HG03097 (cell line): ENCODE measurements around the gene MTRFR.

Source experiments
- ATAC-seq: cut with Tn5 transposase; IDR thresholded peaks from one replicate; pipeline ENCODE4 v1.9.1; 2021; ENCODE audit not compliant: unreplicated experiment, low FRiP score

MTRFR gene

DNA sequence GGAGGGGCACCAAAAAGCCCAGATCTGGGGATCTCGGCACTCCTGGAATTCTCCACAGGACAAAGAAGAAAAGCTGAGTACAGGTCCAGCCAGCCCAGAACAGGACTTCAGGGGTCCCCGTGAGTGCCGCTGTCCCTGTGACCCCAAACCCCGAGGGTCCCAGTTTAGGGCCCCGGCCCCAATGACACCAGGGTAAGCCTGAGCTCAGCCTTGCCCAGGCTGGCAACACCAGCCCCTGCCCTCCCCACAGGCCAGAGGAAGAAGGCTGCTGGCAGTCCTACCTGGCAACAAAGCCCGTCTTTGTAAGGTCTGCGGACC is 36.6 kb downstream of the MTRFR start:
- no peak for ATAC-seq

DNA sequence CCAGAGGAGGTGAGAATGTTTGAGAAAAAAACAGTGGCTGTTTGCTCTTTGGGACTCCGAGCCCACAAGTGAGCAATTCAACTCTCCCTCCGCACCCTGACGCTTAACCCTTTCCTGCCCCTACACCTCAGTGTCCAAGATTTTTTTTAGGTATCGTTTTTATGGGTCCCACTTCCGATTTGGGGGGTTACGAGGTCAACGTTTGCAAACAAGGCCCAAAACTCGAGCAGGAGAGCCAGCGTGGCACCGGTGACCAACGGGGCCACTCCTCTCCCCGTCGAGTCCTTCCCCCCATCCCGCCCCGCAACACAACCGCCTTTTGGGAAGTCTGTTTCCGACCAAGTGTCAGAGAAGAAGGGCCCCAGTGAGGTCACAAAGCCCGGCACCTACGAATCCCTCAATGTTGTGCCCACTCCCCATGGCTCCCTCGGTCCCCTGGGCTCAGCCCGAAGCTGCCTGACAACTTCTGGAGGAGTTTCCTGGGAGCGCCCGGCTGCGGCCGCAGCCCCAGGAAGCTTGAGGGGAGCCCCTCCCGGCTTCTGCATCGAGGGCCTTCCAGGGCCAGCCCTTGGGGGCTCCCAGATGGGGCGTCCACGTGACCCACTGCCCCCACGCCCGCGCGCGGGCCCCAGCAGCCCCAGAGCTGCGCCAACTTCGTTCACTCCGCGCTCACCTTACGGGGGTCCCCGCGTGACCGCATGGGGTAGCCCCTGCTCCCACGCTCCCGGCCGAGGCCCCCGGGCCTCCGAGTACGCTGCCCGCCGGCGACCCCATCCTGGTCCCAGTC is 37.2 kb downstream of the MTRFR start:
- ATAC-seq, result no peak

DNA sequence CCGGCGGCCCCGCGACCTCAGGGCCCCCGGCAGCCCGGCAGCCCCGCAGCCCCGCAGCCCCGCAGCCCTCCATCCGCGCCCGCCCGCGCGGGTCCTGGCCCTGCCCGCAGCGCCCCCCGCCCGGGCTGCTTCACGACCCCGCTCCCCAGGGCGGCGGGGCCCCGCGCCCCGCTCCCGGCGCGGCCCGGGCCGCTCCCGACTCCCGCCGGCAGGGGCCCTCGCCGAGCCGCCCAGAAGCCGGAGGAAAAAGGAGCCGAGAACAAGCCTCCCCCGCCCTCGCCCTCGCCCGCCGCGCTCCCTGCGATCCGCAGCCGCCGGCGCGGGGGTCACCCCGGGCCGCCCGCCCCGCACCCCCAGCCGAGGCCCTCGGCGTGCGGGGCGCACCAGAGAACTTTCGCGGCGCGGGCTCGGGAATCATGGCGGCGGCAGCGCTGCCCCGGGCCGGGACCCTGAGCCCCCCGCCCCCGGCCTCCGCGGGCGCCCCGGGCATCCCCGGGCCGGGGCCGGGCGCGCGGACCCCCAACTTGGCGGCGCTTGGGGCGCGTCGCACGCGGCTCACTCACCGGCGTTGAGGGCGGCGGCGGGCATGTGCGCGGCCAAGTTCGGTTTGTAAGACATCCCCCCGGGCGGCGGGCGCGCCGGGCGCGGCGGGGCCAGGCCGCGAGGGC is 37.9 kb downstream of the MTRFR start:
- no peak for ATAC-seq

DNA sequence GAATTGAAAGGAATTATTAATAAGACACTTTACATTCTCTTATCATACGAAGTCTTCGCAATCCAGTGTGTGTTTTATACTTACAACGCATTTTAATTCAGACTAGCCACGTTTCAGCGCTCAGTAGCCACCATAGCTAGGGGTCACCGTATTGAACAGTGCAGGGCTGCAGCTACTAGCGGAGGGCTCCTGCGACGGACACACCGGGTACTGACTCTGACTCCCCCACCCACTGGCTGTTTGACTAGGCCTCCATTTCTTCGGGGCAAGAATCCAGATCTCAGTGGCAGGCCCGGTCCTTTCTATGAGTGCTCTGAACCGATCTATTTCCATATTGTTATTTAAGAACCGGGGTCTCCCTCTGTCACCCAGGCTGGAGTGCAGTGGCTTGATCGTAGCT is 39.9 kb downstream of the MTRFR start:
- no peak for ATAC-seq

DNA sequence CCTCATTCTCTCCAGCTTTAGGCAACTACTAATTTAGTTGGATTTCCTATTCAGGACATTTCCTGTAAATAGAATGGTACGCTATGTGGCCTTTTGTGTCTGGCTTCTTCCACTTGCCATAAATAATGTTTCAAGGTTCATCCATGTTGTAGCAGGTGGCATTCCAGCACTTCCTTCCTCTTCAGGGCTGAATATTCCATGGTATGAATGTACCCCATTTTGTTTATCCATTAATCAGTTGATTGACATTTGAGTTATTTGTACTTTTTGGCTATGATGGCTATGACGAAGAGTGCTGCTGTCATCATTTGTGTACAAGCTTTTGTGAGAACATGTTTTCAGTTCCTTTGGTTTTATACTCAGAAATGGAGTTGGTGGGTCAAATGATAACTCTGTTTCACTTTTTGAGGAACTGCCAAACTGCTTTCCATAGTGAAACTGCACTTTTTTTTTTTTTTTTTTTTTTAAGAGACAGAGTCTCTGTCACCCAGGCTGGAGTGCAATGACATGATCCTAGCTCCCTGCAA is 44.9 kb downstream of the MTRFR start:
- peak; percentile 83 for ATAC-seq

DNA sequence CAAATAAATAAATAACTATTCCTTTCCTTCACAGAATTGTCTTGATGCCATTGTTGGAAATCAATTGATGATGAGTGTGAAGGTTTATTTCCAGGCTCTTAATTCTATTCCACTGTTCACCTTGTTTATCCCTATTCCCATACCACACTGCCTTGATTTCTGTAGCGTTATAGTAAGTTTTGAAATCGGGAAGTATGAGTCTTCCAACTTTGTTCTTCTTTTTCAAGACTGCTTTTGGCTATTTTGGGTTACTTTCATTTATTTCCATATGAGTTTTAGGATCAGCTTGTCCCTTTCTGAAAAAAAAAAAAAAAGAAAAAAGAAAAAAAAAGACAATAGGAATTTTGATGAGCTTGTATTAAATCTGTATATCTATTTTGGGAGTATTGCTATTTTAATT is 47.7 kb downstream of the MTRFR start:
- no peak for ATAC-seq

DNA sequence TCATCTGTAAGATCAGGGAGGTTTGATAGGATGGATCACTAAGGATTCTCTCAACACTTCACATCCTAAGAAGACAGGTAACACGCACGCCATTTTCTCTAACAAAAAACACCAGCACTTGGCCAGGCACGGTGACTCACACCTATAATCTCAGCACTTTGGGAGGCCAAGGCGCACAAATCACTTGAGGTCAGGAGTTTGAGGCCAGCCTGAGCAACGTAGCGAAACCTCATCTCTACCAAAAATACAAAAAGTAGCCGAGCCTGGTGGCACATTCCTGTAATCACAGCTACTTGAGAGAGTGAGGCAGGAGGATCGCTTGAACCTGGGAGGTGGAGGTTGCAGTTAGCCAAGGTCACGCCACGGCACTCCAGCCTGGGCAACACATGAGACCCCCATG is 48.9 kb downstream of the MTRFR start:
- no peak for ATAC-seq

DNA sequence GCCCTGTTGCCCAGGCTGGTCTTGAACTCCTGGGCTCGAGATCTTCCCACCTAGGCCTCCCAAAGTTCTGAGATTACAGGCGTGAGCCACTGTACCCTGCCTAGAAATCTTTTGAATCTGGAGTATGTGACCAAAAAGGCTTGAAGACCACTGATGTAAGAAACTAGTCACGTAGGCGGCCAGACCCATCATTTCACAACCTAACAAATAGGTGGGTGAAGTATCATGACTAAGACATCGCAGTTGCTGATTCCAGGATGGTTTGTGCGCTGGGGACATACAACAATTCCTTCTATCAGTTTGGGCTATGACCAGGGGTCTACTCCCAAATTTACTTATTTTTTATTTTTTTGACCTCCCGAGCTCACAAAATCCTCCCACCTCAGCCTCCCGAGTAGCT is 50.2 kb downstream of the MTRFR start:
- ATAC-seq, result no peak

DNA sequence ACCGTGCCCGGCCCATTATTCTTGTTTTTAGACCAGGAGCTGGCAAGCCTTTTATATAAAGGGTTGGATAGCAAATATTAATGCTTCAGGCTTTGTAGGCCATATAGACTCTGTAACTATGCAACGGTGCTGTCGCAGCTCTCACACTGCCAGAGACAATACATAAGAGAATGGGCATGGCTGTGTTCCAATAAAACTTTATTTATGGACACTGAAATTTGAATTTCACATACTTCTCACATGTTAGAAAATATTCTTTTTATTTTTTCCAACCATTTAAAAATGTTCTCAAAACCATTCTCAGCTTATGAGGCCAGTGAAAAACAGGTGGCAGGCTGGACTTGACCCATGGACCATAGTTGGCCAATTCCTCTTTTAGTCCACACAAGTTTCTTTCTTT is 51.4 kb downstream of the MTRFR start:
- ATAC-seq, result no peak

DNA sequence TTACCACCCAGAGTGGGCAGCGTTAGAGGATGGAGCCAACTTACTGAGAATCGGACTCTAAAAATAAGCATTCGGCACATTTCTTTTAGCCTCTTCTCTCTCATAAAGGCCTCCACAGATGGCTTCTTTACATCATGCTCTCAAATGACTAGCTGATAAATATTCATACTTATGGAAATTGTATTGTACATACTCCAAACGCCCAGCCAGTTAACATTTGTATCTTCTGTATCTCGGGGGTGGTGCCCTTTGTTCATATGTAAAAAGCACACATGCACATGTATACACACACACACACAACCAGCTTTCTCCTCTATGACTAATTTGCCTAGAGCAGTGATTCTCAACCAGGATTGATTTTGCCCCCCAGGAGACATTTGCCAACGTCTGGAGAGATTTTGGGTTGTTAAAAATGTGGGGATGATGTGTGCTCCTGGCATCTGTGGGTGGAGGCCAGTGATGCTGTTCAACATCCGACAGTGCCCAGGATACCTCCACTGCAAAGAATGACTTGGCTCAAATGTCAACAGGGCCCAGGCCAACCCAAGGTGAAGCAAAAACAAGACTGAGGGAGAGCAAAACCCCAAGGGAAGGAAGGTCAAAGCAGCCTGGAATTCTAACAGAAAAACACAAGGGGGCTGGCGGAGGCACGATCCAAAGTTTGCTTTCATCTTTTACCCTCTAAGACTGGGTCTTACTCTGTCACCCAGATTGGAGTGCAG is 53.6 kb downstream of the MTRFR start:
- no peak for ATAC-seq

DNA sequence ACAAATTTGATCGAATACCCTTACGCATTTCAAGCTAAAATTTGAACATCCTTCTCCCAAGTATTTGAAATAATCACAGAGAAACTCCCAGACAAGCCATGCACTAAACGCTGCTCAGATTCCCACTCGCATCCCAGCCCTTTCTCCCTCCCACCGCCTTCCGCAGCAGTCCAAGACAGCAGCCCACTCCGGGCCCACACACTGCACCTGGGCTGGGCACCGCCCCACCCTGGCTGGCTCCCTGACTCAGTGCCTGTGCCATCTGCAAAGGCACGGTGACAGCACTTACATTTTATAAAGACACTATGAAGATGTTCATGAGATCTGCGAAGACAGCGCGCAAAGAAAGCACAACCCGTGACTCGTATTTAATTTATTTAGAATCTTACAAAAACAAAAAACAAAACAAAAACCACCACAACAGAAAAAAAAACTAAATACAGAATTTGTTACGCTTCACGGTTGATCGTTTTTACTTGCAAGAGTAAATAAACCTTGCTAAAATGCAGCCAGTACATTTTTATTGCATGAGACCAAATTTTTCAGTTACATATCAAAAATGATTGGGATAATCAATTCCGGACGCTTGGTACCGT is 55.6 kb downstream of the MTRFR start:
- no peak for ATAC-seq

DNA sequence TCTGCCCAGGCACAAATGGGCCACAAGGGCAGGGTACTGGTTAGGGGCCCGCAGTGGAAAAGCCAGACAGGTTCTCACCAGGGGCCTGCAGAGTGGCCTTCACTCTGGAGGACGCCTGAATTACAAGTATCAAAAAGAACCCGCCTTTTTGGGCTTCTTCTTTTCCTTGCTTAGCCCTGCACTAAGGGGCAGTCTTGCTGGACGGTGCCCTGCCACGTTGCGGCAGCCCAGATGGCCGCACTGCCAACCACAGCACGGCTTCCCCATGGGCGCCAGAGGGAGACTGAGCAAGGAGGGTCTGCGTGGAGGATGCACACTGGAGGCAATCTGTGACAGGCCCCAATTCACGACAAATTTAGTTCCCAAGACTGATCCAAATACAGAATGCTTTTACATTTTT is 56.7 kb downstream of the MTRFR start:
- no peak for ATAC-seq

DNA sequence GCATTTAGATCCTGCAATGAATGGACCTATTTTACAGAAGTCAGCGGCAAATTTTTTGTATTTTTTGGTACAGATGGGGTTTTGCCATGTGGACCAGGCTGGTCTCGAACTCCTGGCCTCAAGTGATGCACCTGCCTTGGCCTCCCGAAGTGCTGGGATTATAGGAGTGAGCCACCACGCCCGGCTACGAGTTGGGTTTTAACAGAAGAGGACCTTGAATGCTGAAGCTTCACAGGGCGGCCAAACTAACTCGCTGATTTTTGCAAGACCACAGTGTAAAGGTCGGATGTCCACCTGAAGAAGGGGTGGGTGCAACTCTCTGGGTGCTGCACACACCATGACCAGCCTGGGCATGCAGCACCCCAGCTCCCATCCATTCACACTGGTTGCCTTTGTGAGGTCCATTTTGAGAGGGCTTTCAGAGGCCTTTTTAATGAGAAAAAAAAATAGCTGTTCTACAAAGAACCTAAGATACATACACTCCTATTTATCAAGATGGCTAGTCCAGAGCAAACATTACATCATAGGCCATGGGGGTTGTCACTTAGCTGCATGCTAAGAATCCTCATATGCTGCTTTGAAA is 60.0 kb downstream of the MTRFR start:
- ATAC-seq, result no peak

DNA sequence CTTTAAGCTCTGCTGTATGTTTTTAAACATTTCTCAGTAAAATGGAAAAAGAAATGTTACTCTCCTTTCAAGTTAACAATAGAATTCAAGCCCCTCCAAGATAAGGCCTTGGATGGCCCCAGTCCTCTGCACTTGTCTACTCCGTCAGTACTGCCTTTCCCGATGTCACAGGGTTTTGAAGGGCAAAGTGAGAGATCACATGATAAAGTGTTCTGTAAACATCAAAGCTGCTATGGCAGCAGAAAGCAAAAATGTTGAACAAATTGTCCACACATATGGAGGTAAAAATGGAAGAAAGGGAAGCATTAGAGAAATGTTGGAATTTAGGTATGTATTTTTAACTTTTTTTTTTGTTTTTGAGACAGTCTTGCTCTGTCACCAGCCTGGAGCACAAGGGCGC is 71.9 kb downstream of the MTRFR start:
- ATAC-seq, result no peak

DNA sequence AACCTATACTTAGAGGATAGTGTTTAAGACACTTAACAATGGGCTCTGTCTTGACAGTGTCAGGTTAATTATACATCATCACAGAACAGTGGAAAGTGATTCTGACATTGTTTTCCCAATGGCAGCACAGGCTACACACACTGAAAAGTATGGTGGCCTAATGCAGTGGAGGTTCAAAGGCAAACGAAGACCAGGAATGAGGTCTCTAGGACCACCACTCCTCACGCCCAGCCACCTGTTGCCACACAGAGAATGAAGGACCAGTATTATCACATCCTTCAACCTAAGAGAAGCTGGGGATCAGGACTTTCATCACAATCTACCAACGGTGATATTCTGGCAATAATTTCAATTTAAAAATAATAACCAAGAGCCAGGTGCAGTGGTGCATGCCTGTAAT is 73.0 kb downstream of the MTRFR start:
- no peak for ATAC-seq
